ENCODE results near the gene ZRANB3.

DNA sequence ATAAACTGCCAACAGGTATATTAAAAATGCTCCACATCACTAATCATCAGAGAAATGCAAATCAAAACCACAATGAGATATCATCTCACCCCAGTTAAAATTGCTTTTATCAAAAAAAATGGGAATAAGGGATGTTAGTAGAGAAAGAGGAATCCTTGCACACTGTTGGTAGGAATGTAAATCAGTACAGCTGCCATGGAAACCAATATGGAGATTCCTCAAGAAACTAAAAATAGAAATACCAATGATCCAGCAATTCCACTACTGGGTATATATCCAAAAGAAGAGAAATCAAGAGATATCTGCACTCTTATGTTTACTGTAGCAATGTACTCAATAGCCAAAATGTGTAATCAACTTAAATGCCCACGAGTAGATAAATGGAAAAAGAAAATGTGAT lies 40.6 kb downstream of the ZRANB3 start:
- TF ChIP-seq CTCF (IDR thresholded peaks at IDR 0.05) = no peak
- no peak for TF ChIP-seq POLR2A (IDR thresholded peaks at IDR 0.05)
